Adipocyte (in vitro differentiated cells): Measurements from ENCODE around the gene CRTC3.

ENCODE experiments used
- DNase-seq: peaks from one replicate; pipeline ENCODE4 v3.0.0-alpha.2; 2015; ENCODE audit warnings: low read depth
- H3K27me3 ChIP-seq: replicated peaks from 2 replicates; pipeline ENCODE4 v1.7.0; 2013; ENCODE audit warnings: mild to moderate bottlenecking, low read length, moderate library complexity; ENCODE audit not compliant: control insufficient read depth, insufficient read depth
- H3K36me3 ChIP-seq: 2 replicates; pipeline ENCODE4 v1.7.0; 2013; ENCODE audit warnings: low read length, mild to moderate bottlenecking, moderate library complexity; ENCODE audit not compliant: control insufficient read depth, insufficient read depth, severe bottlenecking
- H3K4me1 ChIP-seq: 2 replicates; pipeline ENCODE4 v1.7.0; 2013; ENCODE audit warnings: mild to moderate bottlenecking, low read length, moderate library complexity; ENCODE audit not compliant: control insufficient read depth, insufficient read depth
- H3K4me3 ChIP-seq: 2 replicates; pipeline ENCODE4 v1.7.0; 2013; ENCODE audit warnings: mild to moderate bottlenecking, low read length, moderate library complexity
- H3K9ac ChIP-seq: 2 replicates; pipeline ENCODE4 v1.7.0; 2013; ENCODE audit warnings: mild to moderate bottlenecking, low read length, moderate library complexity
- H3K9me3 ChIP-seq: 2 replicates; pipeline ENCODE4 v1.7.0; 2013; ENCODE audit warnings: mild to moderate bottlenecking, low read length, moderate library complexity; ENCODE audit not compliant: control insufficient read depth

CRTC3 gene

DNA sequence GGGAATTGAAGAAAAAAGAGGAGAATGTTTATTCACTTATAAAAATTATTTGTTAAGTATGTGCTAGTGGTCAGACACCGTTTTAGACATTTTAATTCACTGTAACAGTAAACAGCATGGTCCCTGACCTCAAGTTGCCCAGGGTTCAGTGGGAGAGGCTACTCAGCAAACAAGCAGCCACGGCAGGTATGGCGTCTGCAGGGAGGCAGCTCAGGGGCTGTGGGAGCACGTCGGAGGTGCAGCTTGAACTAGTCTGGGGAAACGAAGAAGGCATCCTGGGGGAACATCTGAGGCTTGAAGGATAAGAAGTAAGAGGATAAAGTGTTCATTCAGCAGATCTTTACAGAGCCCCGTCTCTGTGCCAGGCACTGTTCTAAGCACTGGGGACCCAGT lies 66.0 kb downstream of the CRTC3 start:
- H3K4me3 ChIP-seq: no peak overlapping the region
- no peak overlapping the region for H3K9ac ChIP-seq
- DNase-seq: no peak
- peaks cover 26% of the 10 kb centered on the region for H3K4me1 ChIP-seq
- no peaks in the 10 kb centered on the region for H3K27me3 ChIP-seq
- H3K36me3 ChIP-seq: peaks cover 26% of the 10 kb centered on the region
- no peaks in the 10 kb centered on the region for H3K9me3 ChIP-seq

DNA sequence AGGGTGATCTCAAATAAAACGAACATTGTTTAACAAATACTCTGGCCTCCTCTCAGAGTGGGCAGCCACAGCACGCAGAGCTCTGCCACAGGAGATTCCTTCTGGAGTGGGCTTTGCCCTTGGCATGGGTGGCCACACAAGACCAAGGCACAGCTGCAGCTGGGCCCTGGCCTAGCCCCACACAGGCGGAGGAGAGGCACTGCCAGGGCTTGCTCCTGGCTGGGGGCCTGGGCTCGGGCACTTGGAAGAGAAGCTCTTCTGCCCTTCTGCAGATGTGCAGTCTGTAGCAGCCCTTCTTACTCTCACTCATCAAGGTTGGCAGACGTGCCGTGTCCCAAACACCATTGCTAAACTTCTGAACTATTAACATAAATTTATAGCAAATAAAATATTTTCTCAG lies 67.2 kb downstream of the CRTC3 start:
- H3K27me3 ChIP-seq: no peaks in the 10 kb centered on the region
- H3K4me3 ChIP-seq: no peak overlapping the region
- DNase-seq: no peak
- H3K9ac ChIP-seq: no peak overlapping the region
- H3K36me3 ChIP-seq: peaks cover 32% of the 10 kb centered on the region
- H3K4me1 ChIP-seq: peaks cover 22% of the 10 kb centered on the region
- no peaks in the 10 kb centered on the region for H3K9me3 ChIP-seq

- no peak for DNase-seq
- no peak overlapping the region for H3K4me3 ChIP-seq
Measured at GRCh38 chr15:90597577-90597976, 67.9 kb downstream of the CRTC3 start.

DNA sequence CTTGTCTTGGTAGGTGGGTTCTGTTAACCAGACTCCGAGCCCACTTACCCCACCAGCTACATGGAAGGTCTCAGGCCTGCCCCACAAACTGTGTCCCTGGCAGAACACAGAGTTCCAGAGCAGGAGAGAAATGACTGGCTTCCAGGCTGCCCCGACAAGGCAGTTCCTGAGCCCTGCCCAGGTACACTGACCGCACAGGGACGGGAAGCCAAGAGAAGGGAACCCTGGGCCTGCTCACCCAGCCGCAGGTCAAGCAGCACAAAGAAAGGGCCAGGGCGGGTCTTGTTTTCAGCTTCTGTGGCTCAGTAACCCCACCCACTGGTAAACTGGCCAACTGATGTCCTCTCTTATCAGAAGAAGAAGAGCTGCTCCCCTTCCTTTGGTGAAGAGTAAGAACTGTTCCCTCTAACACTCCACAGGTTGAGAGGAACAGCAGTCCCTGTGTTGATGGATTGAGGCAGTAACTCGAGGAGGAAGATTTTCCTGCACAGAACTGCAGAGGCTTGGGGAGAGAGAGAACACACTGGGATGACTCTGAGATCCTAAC lies 68.4 kb downstream of the CRTC3 start:
- no peak overlapping the region for H3K4me3 ChIP-seq
- no peaks in the 10 kb centered on the region for H3K9me3 ChIP-seq
- H3K27me3 ChIP-seq: no peaks in the 10 kb centered on the region
- H3K4me1 ChIP-seq: peaks cover 14% of the 10 kb centered on the region
- no peak for DNase-seq
- H3K36me3 ChIP-seq: peaks cover 38% of the 10 kb centered on the region
- H3K9ac ChIP-seq: no peak overlapping the region

More at GRCh38 chr15:90597577-90597976, 67.9 kb downstream of the CRTC3 start:
- H3K9me3 ChIP-seq: no peaks in the 10 kb centered on the region
- H3K27me3 ChIP-seq: no peaks in the 10 kb centered on the region
- peaks cover 34% of the 10 kb centered on the region for H3K36me3 ChIP-seq
- H3K4me1 ChIP-seq: peaks cover 16% of the 10 kb centered on the region
- H3K9ac ChIP-seq: no peak overlapping the region

DNA sequence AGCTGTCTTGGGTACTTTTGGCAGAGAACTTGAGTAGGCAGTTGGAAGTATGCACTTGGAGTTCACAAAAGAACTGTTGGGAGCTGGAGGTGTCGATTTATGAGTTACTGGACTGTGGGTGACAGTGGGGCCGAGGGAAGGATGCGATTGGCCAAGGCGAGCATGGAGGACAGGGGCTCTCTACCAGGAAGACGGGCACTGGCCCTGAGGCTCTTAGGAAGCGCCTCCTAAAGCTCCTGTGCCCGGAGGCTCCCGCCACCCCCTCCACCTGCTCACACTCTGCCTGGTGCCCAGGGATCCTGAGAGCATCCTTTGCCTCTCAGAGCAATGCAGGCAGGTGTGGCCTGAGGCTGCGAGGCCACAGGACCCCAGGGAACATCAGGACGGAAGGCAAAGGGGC lies 69.0 kb downstream of the CRTC3 start:
- no peak overlapping the region for H3K9ac ChIP-seq
- peaks cover 14% of the 10 kb centered on the region for H3K4me1 ChIP-seq
- H3K9me3 ChIP-seq: no peaks in the 10 kb centered on the region
- no peak for DNase-seq
- H3K4me3 ChIP-seq: no peak overlapping the region
- peaks cover 38% of the 10 kb centered on the region for H3K36me3 ChIP-seq
- no peaks in the 10 kb centered on the region for H3K27me3 ChIP-seq

DNA sequence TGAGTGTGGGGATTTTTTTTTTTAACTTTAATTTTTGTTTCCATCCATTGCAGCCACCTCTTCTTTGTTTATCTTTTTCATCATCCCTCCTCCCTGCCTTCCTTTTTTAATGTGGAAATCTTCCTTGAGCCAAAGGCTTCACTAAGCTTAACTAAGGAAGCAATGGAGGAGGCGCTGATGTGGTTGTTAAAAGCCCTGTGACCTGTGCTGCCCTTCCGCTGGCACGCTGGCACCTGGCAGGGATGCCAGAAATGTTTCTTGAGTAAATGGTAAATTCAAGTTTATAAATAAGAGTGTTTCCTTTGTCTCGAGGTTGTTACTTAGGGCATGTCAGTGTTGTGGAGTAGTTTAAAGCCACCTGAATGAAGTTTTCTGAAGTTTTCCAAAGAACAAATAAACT lies 69.4 kb downstream of the CRTC3 start:
- Histone ChIP-seq H3K4me3 (no peak overlapping the region), H3K27me3 (no peaks in the 10 kb centered on the region), H3K4me1 (peaks cover 14% of the 10 kb centered on the region), H3K9ac (no peak overlapping the region), H3K36me3 (peaks cover 37% of the 10 kb centered on the region), H3K9me3 (no peaks in the 10 kb centered on the region)
- no peak for DNase-seq

GRCh38 chr15:90599644-90600043 lies 69.9 kb downstream of the CRTC3 start:
- peaks cover 14% of the 10 kb centered on the region for H3K4me1 ChIP-seq
- no peak overlapping the region for H3K9ac ChIP-seq
- H3K27me3 ChIP-seq: no peaks in the 10 kb centered on the region
- no peaks in the 10 kb centered on the region for H3K9me3 ChIP-seq
- DNase-seq: no peak
- peaks cover 39% of the 10 kb centered on the region for H3K36me3 ChIP-seq
- no peak overlapping the region for H3K4me3 ChIP-seq

DNA sequence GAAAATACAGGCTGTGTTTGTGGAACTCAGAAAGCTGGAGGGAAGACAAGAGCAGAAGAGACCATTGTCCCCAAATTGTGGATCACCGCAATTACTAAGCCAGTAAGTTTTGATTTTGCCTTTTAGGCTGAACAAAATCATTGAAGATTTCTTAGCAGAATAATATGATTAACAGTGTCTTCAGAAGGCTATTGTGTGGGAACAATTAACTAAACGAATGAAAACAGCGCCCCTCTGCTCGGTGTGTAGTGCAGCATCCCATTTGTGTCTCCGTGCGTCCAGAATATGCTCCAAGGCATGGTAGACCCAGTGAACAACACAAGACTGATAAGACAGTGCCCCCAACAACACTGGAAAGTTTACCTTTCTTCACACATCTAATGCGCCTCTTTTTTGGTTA lies 71.2 kb downstream of the CRTC3 start:
- no peaks in the 10 kb centered on the region for H3K9me3 ChIP-seq
- H3K36me3 ChIP-seq: peaks cover 47% of the 10 kb centered on the region
- no peaks in the 10 kb centered on the region for H3K27me3 ChIP-seq
- H3K9ac ChIP-seq: no peak overlapping the region
- DNase-seq: no peak
- H3K4me1 ChIP-seq: peaks cover 11% of the 10 kb centered on the region
- H3K4me3 ChIP-seq: no peak overlapping the region

- no peaks in the 10 kb centered on the region for H3K9me3 ChIP-seq
- no peaks in the 10 kb centered on the region for H3K27me3 ChIP-seq
- H3K36me3 ChIP-seq: peaks cover 62% of the 10 kb centered on the region
- no peaks in the 10 kb centered on the region for H3K4me1 ChIP-seq
- H3K9ac ChIP-seq: no peak overlapping the region
- DNase-seq: peak; percentile 7
- no peak overlapping the region for H3K4me3 ChIP-seq
Measured at GRCh38 chr15:90603893-90604292, 74.2 kb downstream of the CRTC3 start.

DNA sequence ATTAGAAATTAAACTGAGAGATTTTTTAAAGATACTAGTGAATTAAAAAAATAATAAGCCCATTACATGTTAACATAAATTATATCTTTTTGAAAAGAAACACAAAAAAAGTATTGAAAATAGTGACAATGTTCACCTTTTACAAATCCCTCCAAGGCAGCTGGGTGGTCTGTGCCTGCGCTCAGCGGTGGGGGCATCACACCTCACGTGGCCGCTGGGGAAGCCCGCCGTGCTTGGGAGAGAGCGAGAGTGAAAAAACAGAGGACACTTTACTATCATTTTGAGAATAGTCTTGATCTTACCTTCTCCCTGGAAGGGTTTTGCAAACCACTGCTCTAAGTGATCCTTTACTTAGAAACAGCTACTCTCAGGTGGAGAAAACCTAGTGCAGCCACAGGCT lies 76.9 kb downstream of the CRTC3 start:
- H3K4me3 ChIP-seq: no peak overlapping the region
- H3K4me1 ChIP-seq: peaks cover 8% of the 10 kb centered on the region
- peaks cover 51% of the 10 kb centered on the region for H3K36me3 ChIP-seq
- DNase-seq: no peak
- H3K27me3 ChIP-seq: no peaks in the 10 kb centered on the region
- no peaks in the 10 kb centered on the region for H3K9me3 ChIP-seq
- no peak overlapping the region for H3K9ac ChIP-seq

GRCh38 chr15:90607361-90607760 lies 77.6 kb downstream of the CRTC3 start:
- DNase-seq: no peak
- H3K27me3 ChIP-seq: no peaks in the 10 kb centered on the region
- no peaks in the 10 kb centered on the region for H3K9me3 ChIP-seq
- H3K9ac ChIP-seq: no peak overlapping the region
- H3K4me3 ChIP-seq: no peak overlapping the region
- H3K4me1 ChIP-seq: peaks cover 8% of the 10 kb centered on the region
- H3K36me3 ChIP-seq: peaks cover 54% of the 10 kb centered on the region
